CD8-positive, alpha-beta memory T cell (primary cell): ENCODE measurements around the gene PDGFC. TPM values are rescaled to one million over a fixed set of nuclear protein-coding genes. Genes with fewer than 3 reads are reported as not detected.
A peak's percentile ranks its signal among the peaks of the same experiment; 100 is the strongest.

ENCODE experiments used
- CTCF ChIA-PET: fragments of 350-600 bp; sonication (Branson Sonifier 250); formaldehyde crosslinking; loops from one replicate; lab custom pipeline; 2021; ENCODE audit warnings: antibody characterized with exemption; lab: Charles Lee
- POLR2A ChIA-PET: fragments of 350-600 bp; sonication (Branson Sonifier 250); formaldehyde crosslinking; loops from one replicate; lab custom pipeline; 2021; ENCODE audit warnings: antibody characterized with exemption; lab: Charles Lee
- DNase-seq, 5 donors: peaks; one replicate each; pipeline versions ENCODE4 v3.0.0 to v3.0.0-alpha.2; 2020 to 2022; ENCODE audit warnings: mixed read lengths in 1 of 5
- H3K27ac ChIP-seq: one replicate; pipeline ENCODE4 v1.7.0; 2013; ENCODE audit warnings: low read depth, mild to moderate bottlenecking, low read length, moderate library complexity
- H3K27me3 ChIP-seq: 2 replicates; pipeline ENCODE4 v1.7.0; 2013; ENCODE audit warnings: low read length, mild to moderate bottlenecking; ENCODE audit not compliant: insufficient read depth, poor library complexity, severe bottlenecking
- H3K36me3 ChIP-seq: 2 replicates; pipeline ENCODE4 v1.7.0; 2013; ENCODE audit warnings: mild to moderate bottlenecking, low read length, moderate library complexity; ENCODE audit not compliant: insufficient read depth
- H3K4me1 ChIP-seq: 2 replicates; pipeline ENCODE4 v1.7.0; 2013; ENCODE audit warnings: mild to moderate bottlenecking, low read length, moderate library complexity; ENCODE audit not compliant: insufficient read depth
- H3K4me3 ChIP-seq: 2 replicates; pipeline ENCODE4 v1.7.0; 2013; ENCODE audit warnings: mild to moderate bottlenecking, low read length
- H3K9me3 ChIP-seq: 2 replicates; pipeline ENCODE4 v1.7.0; 2013; ENCODE audit warnings: mild to moderate bottlenecking, low read length
- H3K27ac Mint-ChIP-seq, 8 donors: one replicate each; pipeline ENCODE4 v1.8.0; 2020 to 2021; ENCODE audit warnings: mixed read lengths in 8 of 8, mild to moderate bottlenecking in 6 of 8, inconsistent platforms in 3 of 8, moderate library complexity in 3 of 8
- H3K27me3 Mint-ChIP-seq, 2 donors: one replicate each; pipeline ENCODE4 v1.8.0; 2020 to 2021; ENCODE audit warnings: mixed read lengths in 2 of 2, mild to moderate bottlenecking in 1 of 2, moderate library complexity in 1 of 2
- H3K36me3 Mint-ChIP-seq, 3 donors: one replicate each; pipeline ENCODE4 v1.8.0; 2020 to 2021; ENCODE audit warnings: mixed read lengths in 3 of 3, inconsistent platforms in 1 of 3, mild to moderate bottlenecking in 1 of 3
- H3K4me1 Mint-ChIP-seq, 3 donors: one replicate each; pipeline ENCODE4 v1.8.0; 2020 to 2021; ENCODE audit warnings: mixed read lengths in 3 of 3, inconsistent platforms in 1 of 3, mild to moderate bottlenecking in 1 of 3
- H3K4me3 Mint-ChIP-seq, 7 donors: one replicate each; pipeline ENCODE4 v1.8.0; 2020 to 2021; ENCODE audit warnings: mixed read lengths in 7 of 7, mild to moderate bottlenecking in 6 of 7, moderate library complexity in 4 of 7, inconsistent platforms in 2 of 7
- H3K9me3 Mint-ChIP-seq, 5 donors: one replicate each; pipeline ENCODE4 v1.8.0; 2020 to 2022; ENCODE audit warnings: mixed read lengths in 5 of 5, mild to moderate bottlenecking in 3 of 5, moderate library complexity in 2 of 5, inconsistent platforms in 1 of 5
- polyA plus RNA-seq: library from polyadenylated mRNA; unstranded; fragments of 300-500 nt; fragmentation: Illumina TruSeq; gene quantifications from one replicate; pipeline ENCODE4 v1.2.3, GENCODE V29; 2021
- total RNA-seq, 2 experiments: library from RNA; stranded (reverse); gene quantifications; one replicate each; pipeline ENCODE4 v1.2.3, GENCODE V29; 2021

PDGFC gene
- total and polyA plus RNA-seq, 3 experiments from 2014 or later = 0.13 TPM; not detected in 2

- Histone ChIP-seq H3K4me3 (no peak overlapping the region), H3K27me3 (peaks cover 8% of the 10 kb centered on the region), H3K4me1 (no peaks in the 10 kb centered on the region), H3K27ac (no peak overlapping the region), H3K9me3 (no peaks in the 10 kb centered on the region), H3K36me3 (no peaks in the 10 kb centered on the region)
- Mint-ChIP-seq H3K4me3 (peak overlapping the region in 2 of 7 donors; percentile 16 to 19), H3K9me3 (peaks cover 9 to 19% (median 12%) of the 10 kb centered on the region in 5 donors), H3K36me3 (peaks cover 0 to 4% (median 1%) of the 10 kb centered on the region in 3 donors), H3K27ac (no peak overlapping the region), H3K27me3 (peaks cover 28 to 51% of the 10 kb centered on the region in 2 donors), H3K4me1 (peaks cover 0 to 10% (median 5%) of the 10 kb centered on the region in 3 donors)
- no peak for DNase-seq
- POLR2A ChIA-PET = no interaction called here
- CTCF ChIA-PET = no interaction called here
Observed at GRCh38 chr4:156970501-156971164, 966 bp downstream of the PDGFC start.

GRCh38 chr4:156969911-156970310 lies 1.7 kb downstream of the PDGFC start:
- Mint-ChIP-seq H3K36me3 (peaks cover 0 to 4% (median 1%) of the 10 kb centered on the region in 3 donors), H3K27ac (no peak overlapping the region), H3K4me1 (peaks cover 0 to 10% (median 5%) of the 10 kb centered on the region in 3 donors), H3K9me3 (peaks cover 9 to 19% (median 12%) of the 10 kb centered on the region in 5 donors), H3K4me3 (peak overlapping the region in 2 of 7 donors; percentile 25 to 49), H3K27me3 (peaks cover 28 to 51% of the 10 kb centered on the region in 2 donors)
- Histone ChIP-seq H3K27ac (no peak overlapping the region), H3K9me3 (no peaks in the 10 kb centered on the region), H3K4me1 (no peaks in the 10 kb centered on the region), H3K27me3 (peaks cover 8% of the 10 kb centered on the region), H3K4me3 (no peak overlapping the region), H3K36me3 (no peaks in the 10 kb centered on the region)
- ChIA-PET POLR2A (no interaction called here), CTCF (no interaction called here)
- DNase-seq = no peak

GRCh38 chr4:156969101-156969500 lies 2.5 kb downstream of the PDGFC start:
- Histone ChIP-seq H3K27me3 (peaks cover 8% of the 10 kb centered on the region), H3K4me1 (no peaks in the 10 kb centered on the region), H3K27ac (no peak overlapping the region), H3K36me3 (no peaks in the 10 kb centered on the region), H3K4me3 (no peak overlapping the region), H3K9me3 (no peaks in the 10 kb centered on the region)
- POLR2A ChIA-PET = no interaction called here
- DNase-seq = no peak
- Mint-ChIP-seq H3K27me3 (peaks cover 27 to 50% of the 10 kb centered on the region in 2 donors), H3K4me3 (no peak overlapping the region), H3K9me3 (peaks cover 9 to 19% (median 12%) of the 10 kb centered on the region in 5 donors), H3K36me3 (peaks cover 0 to 4% (median 1%) of the 10 kb centered on the region in 3 donors), H3K27ac (no peak overlapping the region), H3K4me1 (peaks cover 0 to 10% (median 5%) of the 10 kb centered on the region in 3 donors)
- CTCF ChIA-PET = no interaction called here

- Histone ChIP-seq H3K36me3 (no peaks in the 10 kb centered on the region), H3K4me1 (no peaks in the 10 kb centered on the region), H3K27ac (no peak overlapping the region), H3K27me3 (peaks cover 8% of the 10 kb centered on the region), H3K4me3 (no peak overlapping the region), H3K9me3 (no peaks in the 10 kb centered on the region)
- H3K9me3 Mint-ChIP-seq = peaks cover 9 to 19% (median 12%) of the 10 kb centered on the region in 5 donors
- H3K4me1 Mint-ChIP-seq = peaks cover 0 to 10% (median 5%) of the 10 kb centered on the region in 3 donors
- H3K36me3 Mint-ChIP-seq = peaks cover 0 to 4% (median 1%) of the 10 kb centered on the region in 3 donors
- DNase-seq = no peak
- ChIA-PET CTCF (no interaction called here), POLR2A (no interaction called here)
- H3K27ac Mint-ChIP-seq = no peak overlapping the region
- H3K27me3 Mint-ChIP-seq = peaks cover 25 to 44% of the 10 kb centered on the region in 2 donors
- H3K4me3 Mint-ChIP-seq = no peak overlapping the region
Observed at GRCh38 chr4:156968479-156968984, 3.1 kb downstream of the PDGFC start.

GRCh38 chr4:156966836-156967235 lies 4.8 kb downstream of the PDGFC start:
- Histone ChIP-seq H3K4me3 (no peak overlapping the region), H3K27ac (no peak overlapping the region), H3K36me3 (no peaks in the 10 kb centered on the region), H3K9me3 (no peaks in the 10 kb centered on the region), H3K27me3 (peaks cover 4% of the 10 kb centered on the region), H3K4me1 (no peaks in the 10 kb centered on the region)
- Mint-ChIP-seq H3K4me3 (no peak overlapping the region), H3K9me3 (peaks cover 9 to 16% (median 16%) of the 10 kb centered on the region in 5 donors), H3K27ac (no peak overlapping the region), H3K36me3 (peaks cover 0 to 4% (median 0%) of the 10 kb centered on the region in 3 donors), H3K27me3 (peaks cover 18 to 29% of the 10 kb centered on the region in 2 donors), H3K4me1 (peaks cover 0 to 10% (median 5%) of the 10 kb centered on the region in 3 donors)
- no peak for DNase-seq
- CTCF ChIA-PET = no interaction called here
- POLR2A ChIA-PET = no interaction called here

GRCh38 chr4:156963419-156963818 lies 8.2 kb downstream of the PDGFC start:
- no peak overlapping the region for H3K27ac Mint-ChIP-seq
- H3K9me3 ChIP-seq = no peaks in the 10 kb centered on the region
- no peaks in the 10 kb centered on the region for H3K4me1 Mint-ChIP-seq
- no peaks in the 10 kb centered on the region for H3K36me3 ChIP-seq
- no peaks in the 10 kb centered on the region for H3K27me3 ChIP-seq
- peaks cover 4 to 9% (median 5%) of the 10 kb centered on the region in 5 donors for H3K9me3 Mint-ChIP-seq
- no peak overlapping the region for H3K4me3 Mint-ChIP-seq
- ChIA-PET CTCF (no interaction called here), POLR2A (no interaction called here)
- H3K27ac ChIP-seq = no peak overlapping the region
- H3K4me3 ChIP-seq = no peak overlapping the region
- H3K27me3 Mint-ChIP-seq = peaks cover 0 to 3% of the 10 kb centered on the region in 2 donors
- no peaks in the 10 kb centered on the region for H3K36me3 Mint-ChIP-seq
- DNase-seq = no peak
- H3K4me1 ChIP-seq = no peaks in the 10 kb centered on the region

GRCh38 chr4:156962528-156962974 lies 9.0 kb downstream of the PDGFC start:
- H3K27ac ChIP-seq = no peak overlapping the region
- H3K4me1 ChIP-seq = no peaks in the 10 kb centered on the region
- Mint-ChIP-seq H3K4me1 (no peaks in the 10 kb centered on the region), H3K27ac (no peak overlapping the region), H3K9me3 (peaks cover 2 to 9% (median 7%) of the 10 kb centered on the region in 5 donors), H3K4me3 (no peak overlapping the region), H3K36me3 (no peaks in the 10 kb centered on the region), H3K27me3 (no peaks in the 10 kb centered on the region)
- POLR2A ChIA-PET = no interaction called here
- no peak for DNase-seq
- no peaks in the 10 kb centered on the region for H3K27me3 ChIP-seq
- no peaks in the 10 kb centered on the region for H3K9me3 ChIP-seq
- H3K4me3 ChIP-seq = no peak overlapping the region
- CTCF ChIA-PET = no interaction called here
- no peaks in the 10 kb centered on the region for H3K36me3 ChIP-seq

- H3K36me3 ChIP-seq = no peaks in the 10 kb centered on the region
- Mint-ChIP-seq H3K4me1 (no peaks in the 10 kb centered on the region), H3K27ac (peak overlapping the region in 1 of 8 donors; percentile 5), H3K36me3 (no peaks in the 10 kb centered on the region), H3K27me3 (peaks cover 0 to 2% of the 10 kb centered on the region in 2 donors), H3K4me3 (no peak overlapping the region), H3K9me3 (peaks cover 2 to 9% (median 4%) of the 10 kb centered on the region in 5 donors)
- no peaks in the 10 kb centered on the region for H3K27me3 ChIP-seq
- no peak overlapping the region for H3K27ac ChIP-seq
- DNase-seq = no peak
- ChIA-PET POLR2A (no interaction called here), CTCF (no interaction called here)
- H3K9me3 ChIP-seq = no peaks in the 10 kb centered on the region
- no peaks in the 10 kb centered on the region for H3K4me1 ChIP-seq
- no peak overlapping the region for H3K4me3 ChIP-seq
Observed at GRCh38 chr4:156962058-156962358, 9.6 kb downstream of the PDGFC start.
